Stimulated activated CD4-positive, alpha-beta T cell treated with anti-CD3 and anti-CD28 coated beads, Interleukin-12 subunit alpha, Interleukin-12 subunit beta, amount 100 ng/mL, for 48 hours (primary cell): ENCODE measurements around the gene SSR1.

Source experiments
- DNase-seq, 3 donors: peaks; one replicate each; pipeline ENCODE4 v3.0.0-alpha.2; 2020; ENCODE audit warnings: low read depth in 2 of 3, low spot score in 1 of 3

The SSR1 gene

DNA sequence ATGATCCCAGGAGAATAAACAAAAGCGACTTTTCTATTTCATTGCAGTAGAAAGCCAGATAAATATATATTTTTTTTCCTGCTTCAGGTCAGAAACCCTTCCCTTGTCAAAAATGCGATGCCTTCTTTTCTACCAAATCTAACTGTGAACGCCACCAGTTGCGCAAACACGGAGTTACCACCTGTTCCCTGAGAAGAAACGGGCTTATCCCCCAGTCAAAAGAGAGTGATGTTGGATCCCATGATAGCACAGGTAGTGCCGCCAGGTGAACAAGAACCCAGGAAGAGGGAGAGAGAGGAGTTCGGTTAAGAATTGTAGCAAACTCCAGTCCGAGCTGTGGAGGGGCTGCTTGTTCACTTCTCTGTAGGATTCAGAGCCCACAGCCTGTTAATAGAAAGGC lies 72.6 kb downstream of the SSR1 start:
- DNase-seq = no peak

DNA sequence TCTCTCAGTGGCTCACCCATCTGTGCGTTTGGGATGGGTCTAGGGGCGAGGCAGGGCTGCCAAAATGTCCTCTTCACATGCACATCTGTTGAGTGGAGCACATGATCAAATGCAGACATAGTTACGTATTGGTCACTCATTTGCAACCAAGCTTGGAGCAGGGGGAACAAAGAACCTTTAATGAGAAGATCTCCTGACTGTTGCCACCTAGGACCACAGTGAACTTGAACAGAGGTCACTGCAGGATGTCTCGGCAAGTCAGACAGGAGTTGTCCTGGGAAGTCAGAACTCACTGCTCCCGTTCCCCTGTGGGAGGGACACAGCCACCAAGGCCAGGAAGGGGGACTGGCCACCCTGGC lies 73.4 kb downstream of the SSR1 start:
- DNase-seq = no peak

DNA sequence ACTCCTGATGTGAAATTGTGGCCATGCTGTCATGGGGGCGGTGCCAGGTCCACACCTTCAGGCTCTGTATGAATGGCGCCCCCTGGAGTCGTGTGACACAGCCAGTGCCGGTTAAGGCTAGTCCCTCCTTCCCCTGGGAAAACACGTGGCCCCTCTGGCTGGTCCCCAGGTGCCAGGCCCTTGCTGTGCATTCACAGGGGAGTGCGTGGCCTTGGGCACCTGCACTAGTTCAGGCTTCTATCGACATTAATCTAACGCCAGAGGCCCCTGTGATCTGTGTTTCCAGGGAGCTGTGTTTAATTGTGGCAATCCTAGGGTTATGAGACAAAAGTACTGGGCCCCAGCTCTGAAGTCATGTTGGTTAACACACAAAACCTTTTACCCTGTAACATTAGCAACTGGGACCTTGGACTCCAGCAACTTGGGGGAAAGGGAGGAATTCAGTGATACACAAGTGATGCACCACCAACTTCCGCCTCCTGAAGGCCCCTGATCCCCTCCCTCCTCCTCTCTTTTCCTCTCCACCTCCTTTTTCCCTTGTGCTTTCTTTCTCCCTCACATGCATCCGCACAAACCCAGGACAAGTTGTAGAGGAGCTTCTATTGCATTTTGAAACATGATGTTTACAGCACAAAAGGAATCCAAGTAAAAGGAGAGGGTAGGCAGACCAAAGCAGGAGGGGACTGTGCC lies 74.0 kb downstream of the SSR1 start:
- DNase-seq = peak; percentile 61 to 77 (median 67)

DNA sequence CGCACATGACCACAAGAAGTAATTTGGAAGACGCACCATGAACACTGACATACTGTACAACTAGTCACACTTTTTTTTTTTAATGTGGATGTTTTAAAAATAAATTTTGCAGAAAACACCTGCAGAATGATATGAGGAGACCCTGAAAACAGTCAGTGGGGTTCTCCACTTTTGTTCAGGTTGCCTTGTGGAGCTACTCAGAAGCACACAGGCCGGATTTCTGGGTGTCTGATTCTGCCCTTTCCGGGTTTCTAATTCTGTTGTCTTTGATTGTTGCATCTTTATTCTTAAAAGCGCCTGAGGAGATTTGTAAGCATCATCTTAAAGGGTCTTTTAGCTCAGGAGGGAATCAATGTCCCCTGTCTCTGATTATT lies 74.5 kb downstream of the SSR1 start:
- no peak for DNase-seq

DNA sequence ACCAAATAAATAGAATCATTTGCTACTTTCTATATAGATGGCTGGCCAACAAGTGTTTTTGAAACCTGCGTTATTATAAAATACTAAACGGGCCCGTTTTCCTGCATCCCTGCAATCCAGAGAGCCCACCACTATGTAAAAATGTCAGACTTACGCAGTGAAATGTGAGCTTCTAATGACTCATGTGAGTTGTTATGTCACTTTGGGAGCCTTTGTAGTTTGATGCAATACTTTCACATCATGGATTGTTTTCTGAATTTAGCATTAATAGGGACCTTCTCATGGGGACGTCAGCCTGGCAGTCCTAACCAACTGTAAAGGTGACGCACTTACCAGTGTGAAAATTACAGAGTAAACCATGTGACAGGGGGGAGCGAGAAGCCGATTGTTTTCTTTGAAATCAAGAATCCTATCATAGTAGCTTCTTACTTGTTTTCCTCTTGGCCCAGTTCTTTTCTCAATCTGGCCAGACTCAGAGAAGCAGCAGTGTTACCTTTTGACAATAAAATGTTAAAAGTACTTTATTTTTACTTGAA lies 75.3 kb downstream of the SSR1 start:
- DNase-seq = no peak

DNA sequence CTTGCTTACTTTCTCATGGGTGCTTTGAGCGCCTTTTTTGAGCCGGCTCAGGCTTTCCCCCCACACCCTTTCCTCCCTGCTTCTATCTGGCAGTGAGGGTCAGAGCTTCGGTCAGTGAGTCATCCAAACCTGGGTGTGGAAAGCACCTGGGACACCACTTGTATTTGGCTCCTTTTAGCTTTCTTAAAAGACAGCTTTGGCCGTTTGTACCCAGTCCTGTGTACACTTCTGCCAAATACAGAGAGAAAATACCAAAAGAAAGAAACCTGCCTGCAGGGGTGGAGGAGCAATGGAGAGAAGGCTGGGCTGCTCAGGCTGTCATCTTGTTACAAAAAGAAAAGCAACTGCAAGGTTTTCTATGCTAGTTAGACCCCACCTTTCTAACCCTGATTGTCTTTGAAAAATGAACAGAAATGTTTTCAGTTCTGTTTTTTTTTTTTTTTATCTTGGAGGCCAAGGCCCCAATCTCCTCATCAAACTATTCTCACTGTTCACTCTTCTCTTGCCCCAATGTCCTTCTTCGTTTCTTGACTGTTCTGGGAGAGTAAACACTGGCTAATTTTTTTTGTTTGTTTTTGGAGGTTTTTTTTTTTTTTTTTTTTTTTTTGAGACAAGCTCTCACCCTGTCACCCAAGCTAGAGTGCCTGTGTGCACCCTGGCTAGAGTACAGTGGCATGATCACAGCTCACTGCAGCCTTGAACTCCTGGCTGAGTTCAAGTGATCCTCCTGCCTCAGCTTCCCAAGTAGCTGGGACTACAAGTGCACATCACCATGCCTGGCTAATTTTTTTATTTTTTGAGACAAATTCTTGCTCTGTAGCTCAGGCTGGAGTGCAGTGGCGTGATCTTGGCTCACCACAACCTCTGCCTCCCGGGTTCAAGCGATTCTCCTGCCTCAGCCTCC lies 76.4 kb downstream of the SSR1 start:
- DNase-seq = no peak

DNA sequence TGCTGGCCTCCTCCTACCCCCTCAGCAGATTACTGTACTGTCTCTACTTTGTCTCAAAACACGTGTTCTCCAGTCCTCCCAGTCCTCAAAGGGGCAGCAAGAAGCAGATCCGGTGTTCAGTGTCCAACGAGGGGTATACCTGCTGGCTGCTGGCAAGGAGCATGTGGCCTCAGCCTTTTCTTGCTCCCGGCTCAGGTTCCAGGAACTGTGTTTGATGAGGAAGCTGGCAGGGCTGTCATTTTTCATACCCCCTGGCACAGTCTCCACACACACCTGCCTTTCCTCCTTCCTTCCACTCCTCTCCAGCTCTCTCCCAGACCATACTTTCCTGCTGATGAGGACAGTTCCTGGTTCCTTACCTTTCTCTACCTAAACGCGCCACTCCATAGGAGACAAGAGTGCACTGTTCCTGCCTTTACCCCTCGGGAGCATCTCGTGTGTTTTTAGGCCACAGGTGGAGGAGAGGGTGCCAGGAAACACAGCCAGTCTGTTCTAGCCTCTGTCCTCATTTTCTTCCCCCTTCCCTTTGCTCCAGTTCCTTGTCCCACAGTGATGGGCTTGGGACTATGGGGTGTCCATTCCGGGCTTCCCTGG lies 77.2 kb downstream of the SSR1 start:
- no peak for DNase-seq

DNA sequence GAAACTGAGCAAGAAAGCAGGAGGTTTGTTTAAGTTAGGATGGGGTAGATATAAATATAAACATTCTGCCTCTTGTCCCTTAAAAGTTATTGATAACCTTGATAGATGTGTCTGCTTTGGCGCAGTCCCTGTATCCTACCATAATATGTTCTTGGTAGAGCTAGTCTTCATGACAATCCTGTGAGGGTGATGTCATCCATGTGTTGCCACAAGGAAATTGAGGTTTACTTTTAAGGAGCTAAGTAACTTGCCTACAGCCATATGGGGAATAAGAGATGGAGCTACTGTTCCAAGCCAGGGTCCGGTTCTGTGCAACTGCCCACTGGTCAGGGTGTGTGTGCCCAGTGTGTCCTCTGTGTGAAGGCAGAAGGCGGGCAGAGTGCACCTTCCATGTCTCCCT lies 78.5 kb downstream of the SSR1 start:
- DNase-seq = no peak

DNA sequence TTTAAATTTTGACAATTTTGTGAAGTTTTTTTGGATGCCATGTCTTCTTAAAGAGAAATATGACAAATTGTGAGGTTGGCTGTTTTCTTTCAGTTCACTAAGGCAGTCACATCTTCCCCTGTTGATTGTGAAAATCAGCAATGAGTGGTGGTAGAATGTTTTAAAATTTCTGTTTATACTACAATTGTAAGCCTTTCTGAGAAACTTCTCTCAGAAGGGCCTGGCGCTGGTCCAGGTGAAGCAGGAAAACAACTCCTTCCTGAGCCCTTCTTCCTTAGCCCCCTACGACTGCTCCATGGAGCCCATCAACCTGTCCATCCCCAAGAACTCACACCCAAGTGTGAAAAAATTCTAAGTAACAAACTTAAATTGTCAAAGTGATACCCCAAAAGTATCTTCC lies 80.6 kb downstream of the SSR1 start:
- no peak for DNase-seq

DNA sequence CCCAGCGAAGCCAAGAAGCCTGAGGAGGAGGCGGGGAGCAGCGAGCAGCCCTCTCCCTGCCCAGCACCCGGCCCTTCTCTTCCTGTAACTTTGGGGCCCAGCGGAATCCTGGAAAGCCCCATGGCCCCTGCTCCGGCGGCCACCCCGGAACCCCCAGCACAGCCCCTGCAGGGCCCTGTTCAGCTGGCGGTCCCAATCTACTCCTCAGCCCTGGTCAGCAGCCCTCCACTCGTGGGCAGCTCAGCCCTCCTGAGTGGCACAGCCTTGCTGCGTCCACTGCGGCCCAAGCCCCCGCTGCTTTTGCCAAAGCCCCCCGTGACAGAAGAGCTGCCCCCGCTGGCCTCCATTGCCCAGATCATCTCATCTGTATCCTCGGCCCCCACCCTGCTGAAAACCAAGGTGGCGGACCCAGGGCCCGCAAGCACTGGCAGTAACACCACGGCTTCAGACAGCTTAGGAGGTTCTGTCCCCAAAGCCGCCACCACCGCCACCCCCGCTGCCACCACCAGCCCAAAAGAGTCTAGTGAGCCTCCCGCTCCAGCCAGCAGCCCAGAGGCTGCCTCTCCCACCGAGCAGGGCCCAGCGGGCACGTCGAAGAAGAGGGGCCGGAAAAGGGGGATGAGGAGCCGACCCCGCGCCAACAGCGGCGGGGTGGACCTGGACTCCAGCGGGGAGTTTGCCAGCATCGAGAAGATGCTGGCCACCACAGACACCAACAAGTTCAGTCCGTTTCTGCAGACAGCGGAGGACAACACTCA lies 81.9 kb downstream of the SSR1 start:
- no peak for DNase-seq

DNA sequence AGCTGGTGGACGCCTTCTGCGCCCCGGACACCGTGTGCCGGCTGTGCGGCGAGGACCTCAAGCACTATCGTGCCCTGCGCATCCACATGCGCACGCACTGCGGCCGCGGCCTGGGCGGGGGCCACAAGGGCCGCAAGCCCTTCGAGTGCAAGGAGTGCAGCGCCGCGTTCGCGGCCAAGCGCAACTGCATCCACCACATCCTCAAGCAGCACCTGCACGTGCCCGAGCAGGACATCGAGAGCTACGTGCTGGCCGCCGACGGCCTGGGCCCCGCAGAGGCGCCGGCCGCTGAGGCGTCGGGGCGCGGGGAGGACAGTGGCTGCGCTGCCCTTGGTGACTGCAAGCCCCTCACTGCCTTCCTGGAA lies 82.7 kb downstream of the SSR1 start:
- no peak for DNase-seq

DNA sequence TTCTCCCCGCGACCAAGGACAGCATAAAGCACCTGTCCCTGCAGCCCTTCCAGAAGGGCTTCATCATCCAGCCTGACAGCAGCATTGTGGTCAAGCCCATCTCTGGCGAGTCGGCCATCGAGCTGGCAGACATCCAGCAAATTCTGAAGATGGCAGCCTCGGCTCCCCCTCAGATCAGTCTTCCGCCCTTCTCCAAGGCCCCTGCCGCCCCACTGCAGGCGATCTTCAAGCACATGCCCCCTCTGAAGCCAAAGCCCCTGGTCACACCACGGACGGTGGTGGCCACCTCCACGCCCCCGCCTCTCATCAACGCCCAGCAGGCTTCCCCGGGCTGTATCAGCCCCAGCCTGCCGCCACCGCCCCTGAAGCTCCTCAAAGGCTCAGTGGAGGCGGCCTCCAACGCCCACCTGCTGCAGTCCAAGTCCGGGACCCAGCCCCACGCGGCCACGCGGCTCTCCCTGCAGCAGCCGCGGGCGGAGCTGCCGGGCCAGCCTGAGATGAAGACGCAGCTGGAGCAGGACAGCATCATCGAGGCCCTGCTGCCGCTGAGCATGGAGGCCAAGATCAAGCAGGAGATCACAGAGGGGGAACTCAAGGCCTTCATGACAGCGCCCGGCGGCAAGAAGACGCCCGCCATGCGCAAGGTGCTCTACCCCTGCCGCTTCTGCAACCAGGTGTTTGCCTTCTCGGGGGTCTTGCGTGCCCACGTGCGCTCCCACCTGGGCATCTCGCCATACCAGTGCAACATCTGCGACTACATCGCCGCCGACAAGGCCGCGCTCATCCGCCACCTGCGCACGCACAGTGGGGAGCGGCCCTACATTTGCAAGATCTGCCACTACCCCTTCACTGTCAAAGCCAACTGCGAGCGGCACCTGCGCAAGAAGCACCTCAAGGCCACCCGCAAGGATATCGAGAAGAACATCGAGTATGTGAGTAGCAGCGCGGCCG lies 83.3 kb downstream of the SSR1 start:
- DNase-seq = no peak

DNA sequence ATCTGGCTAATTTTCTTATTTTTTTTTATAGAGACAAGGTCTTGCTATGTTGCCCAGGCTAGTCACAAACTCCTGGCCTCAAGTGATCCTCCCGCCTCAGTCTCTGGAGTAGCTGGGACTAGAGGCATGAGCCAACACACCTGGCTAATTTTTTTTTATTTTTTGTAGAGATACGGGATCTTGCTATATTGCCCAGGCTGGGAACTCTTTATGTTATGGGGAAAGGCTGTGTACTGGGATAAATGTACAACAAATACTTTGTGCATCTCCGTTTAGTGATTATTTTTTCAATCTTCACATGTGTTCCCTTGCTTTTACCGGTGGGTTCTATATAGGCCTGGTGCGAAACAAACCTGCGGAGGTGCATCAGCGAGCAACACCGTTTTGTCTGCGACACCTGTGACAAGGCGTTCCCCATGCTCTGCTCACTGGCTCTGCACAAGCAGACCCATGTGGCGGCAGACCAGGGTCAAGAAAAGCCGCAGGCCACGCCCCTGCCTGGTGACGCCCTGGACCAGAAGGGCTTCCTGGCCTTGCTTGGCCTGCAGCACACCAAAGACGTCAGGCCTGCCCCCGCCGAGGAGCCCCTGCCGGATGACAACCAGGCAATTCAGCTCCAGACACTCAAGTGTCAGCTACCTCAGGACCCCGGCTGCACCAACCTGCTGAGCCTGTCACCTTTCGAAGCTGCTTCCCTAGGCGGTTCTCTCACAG lies 84.2 kb downstream of the SSR1 start:
- DNase-seq = no peak

DNA sequence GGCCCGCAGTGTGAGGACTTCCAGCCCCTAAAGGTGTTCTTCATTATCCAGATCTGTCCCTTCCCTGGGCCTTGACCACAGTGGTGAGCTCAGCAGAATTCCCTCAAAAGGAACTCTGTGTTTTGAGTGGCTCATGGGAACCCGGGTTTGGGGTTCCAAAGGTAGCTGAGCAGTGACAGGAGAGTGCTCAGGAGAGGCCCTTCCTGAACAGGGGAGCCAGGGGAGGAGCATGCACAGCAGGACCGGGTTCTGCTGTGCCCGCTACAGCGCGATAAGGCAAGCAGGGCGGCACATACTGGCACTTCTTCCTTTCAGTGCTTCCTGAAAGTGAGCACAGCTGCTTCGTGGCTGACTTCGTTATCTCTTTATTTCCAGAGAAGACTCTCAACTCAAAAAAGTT lies 88.3 kb downstream of the SSR1 start:
- no peak for DNase-seq

DNA sequence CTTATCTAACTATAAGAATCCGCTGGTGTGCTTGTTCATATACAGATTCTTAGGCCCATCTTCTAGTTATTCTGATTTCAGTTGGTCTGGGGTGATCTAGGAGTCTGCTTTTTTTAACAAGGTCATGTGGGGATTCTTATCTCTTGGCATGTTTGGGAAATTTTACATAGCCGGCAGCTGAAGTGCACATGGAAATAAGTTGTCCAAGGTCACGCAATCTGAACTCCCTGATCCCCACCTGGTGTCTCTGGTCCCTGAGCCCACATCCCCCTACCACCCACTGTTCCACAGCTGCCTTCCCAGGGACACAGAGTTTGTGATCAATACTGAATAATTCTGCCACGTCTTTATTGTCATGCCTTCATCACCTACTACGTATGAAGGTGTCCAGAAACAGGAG lies 90.8 kb downstream of the SSR1 start:
- DNase-seq = no peak

DNA sequence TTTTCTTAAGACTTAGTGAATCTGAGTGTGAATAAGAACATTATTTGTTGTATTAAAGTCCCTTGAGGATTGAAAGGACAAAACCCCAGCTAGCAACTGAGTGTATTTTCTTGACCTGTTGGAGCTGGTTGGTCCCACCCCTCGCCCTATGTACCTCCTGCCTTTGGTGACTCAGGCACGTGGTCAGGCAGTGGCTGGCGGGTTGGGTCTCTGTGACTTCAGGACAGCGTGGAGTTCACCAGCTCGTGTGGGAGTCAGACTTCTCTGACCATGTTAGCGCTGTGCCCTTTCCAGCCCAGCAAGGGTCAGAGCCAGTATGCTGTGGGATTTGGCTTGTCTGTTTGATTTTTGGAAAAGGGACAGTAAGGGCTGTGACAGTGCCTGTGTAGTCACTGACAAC lies 93.7 kb downstream of the SSR1 start:
- no peak for DNase-seq

DNA sequence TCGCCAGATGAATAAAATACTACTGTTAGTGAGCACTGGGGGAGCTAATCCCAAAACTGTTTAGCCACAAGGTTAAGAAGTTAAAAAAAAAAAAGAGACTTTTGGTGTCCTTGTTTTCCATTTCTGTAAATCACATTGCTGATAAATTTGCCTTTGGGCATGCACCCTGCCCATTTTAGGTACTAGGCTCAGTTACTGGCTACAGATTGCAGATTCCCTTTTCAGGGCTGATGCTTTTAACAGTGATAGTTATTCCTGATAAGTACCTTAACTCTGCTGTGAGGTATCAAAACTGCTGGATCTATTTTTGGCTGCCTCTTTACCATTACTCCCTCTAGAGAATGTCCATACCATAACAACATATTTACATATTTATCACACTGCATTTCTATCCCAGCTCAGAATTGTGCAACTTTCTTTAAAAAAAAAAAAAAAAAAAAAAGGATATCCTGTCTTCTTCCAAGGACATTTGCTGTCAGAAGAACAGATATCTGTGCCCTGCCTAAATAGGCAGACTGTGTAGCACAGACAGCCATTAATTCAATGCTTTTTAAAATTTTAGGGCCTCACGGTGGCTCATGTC lies 94.5 kb downstream of the SSR1 start:
- no peak for DNase-seq
